GM23338 (cell line): ENCODE results near the gene CDC16. TPM values are rescaled to one million over a fixed set of nuclear protein-coding genes. Genes with fewer than 3 reads are reported as not detected.
"Not testable (repeated sequence)": the region's sequence is repeated elsewhere in the genome, so short reads cannot be mapped to it uniquely, and the experiment has no call there.

Source experiments
- ATAC-seq: fragments of 200-7000 bp; cut with Tn5 transposase; 3 replicates; pipeline ENCODE4 v1.9.1; 2020
- DNase-seq: peaks from one replicate; pipeline ENCODE4 v3.0.0-alpha.2; 2015; ENCODE audit warnings: low spot score
- H2AFZ ChIP-seq: fragments of 200-600 bp; sonication (generic); 2 replicates; pipeline ENCODE4 v1.8.0; 2016; ENCODE audit warnings: antibody characterized with exemption, mild to moderate bottlenecking, moderate library complexity
- H3F3A ChIP-seq: fragments of 200-600 bp; sonication (generic); replicated peaks from 2 replicates; pipeline ENCODE4 v1.8.0; 2017; ENCODE audit warnings: antibody characterized with exemption, mixed run types, low read depth
- H3K27ac ChIP-seq: fragments of 200-600 bp; sonication (generic); 2 replicates; pipeline ENCODE4 v1.6.1; 2016; ENCODE audit warnings: low read depth
- H3K27me3 ChIP-seq: fragments of 200-600 bp; sonication (generic); 2 replicates; pipeline ENCODE4 v1.8.0; 2016; ENCODE audit warnings: mild to moderate bottlenecking, mixed run types, moderate library complexity; ENCODE audit not compliant: insufficient read depth
- H3K36me3 ChIP-seq: fragments of 200-600 bp; sonication (generic); 2 replicates; pipeline ENCODE4 v1.8.0; 2016; ENCODE audit warnings: mild to moderate bottlenecking; ENCODE audit not compliant: insufficient read depth
- H3K4me1 ChIP-seq: fragments of 200-600 bp; sonication (generic); 2 replicates; pipeline ENCODE4 v1.8.0; 2016; ENCODE audit warnings: mild to moderate bottlenecking, moderate library complexity; ENCODE audit not compliant: insufficient read depth
- H3K4me2 ChIP-seq: fragments of 200-600 bp; sonication (generic); 2 replicates; pipeline ENCODE4 v1.7.1; 2017; ENCODE audit warnings: mixed run types
- H3K4me3 ChIP-seq: fragments of 200-600 bp; sonication (generic); 2 replicates; pipeline ENCODE4 v1.6.1; 2016; ENCODE audit warnings: mixed run types
- H3K79me2 ChIP-seq: fragments of 200-600 bp; sonication (generic); replicated peaks from 2 replicates; pipeline ENCODE4 v1.8.0; 2017; ENCODE audit warnings: mild to moderate bottlenecking; ENCODE audit not compliant: insufficient read depth
- H3K9me2 ChIP-seq: fragments of 200-600 bp; sonication (generic); 2 replicates; pipeline ENCODE4 v1.8.0; 2017; ENCODE audit not compliant: insufficient read depth
- H4K20me1 ChIP-seq: fragments of 200-600 bp; sonication (generic); replicated peaks from 2 replicates; pipeline ENCODE4 v1.8.0; 2017; ENCODE audit warnings: mild to moderate bottlenecking; ENCODE audit not compliant: insufficient read depth
- H3K27ac Mint-ChIP-seq: 2 replicates; pipeline ENCODE4 v1.8.0; 2020; ENCODE audit warnings: inconsistent platforms, mild to moderate bottlenecking, moderate library complexity, mixed read lengths
- H3K27me3 Mint-ChIP-seq: 3 replicates; pipeline ENCODE4 v1.8.0; 2022; ENCODE audit warnings: low read depth, mild to moderate bottlenecking, moderate library complexity, mixed read lengths, inconsistent platforms; ENCODE audit not compliant: insufficient read depth, poor library complexity
- H3K36me3 Mint-ChIP-seq: 3 replicates; pipeline ENCODE4 v1.8.0; 2021; ENCODE audit warnings: low read depth, mild to moderate bottlenecking, inconsistent platforms, moderate library complexity, mixed read lengths
- H3K4me1 Mint-ChIP-seq: 3 replicates; pipeline ENCODE4 v1.8.0; 2020; ENCODE audit warnings: mild to moderate bottlenecking, inconsistent platforms, mixed read lengths
- H3K4me3 Mint-ChIP-seq: 3 replicates; pipeline ENCODE4 v1.8.0; 2021; ENCODE audit warnings: moderate library complexity, mild to moderate bottlenecking, inconsistent platforms, mixed read lengths
- H3K9me3 Mint-ChIP-seq: 3 replicates; pipeline ENCODE4 v1.8.0; 2020; ENCODE audit warnings: moderate library complexity, mild to moderate bottlenecking, inconsistent platforms, mixed read lengths
- EZH2 ChIP-seq: fragments of 200-600 bp; sonication (generic); IDR thresholded peaks from one replicate; pipeline ENCODE4 v1.8.0; 2017; ENCODE audit warnings: antibody characterized with exemption, mild to moderate bottlenecking, low read depth; ENCODE audit not compliant: unreplicated experiment
- JUNB ChIP-seq: IDR thresholded peaks from one replicate; pipeline ENCODE4 v1.6.1; 2016; ENCODE audit warnings: antibody characterized with exemption; ENCODE audit not compliant: unreplicated experiment
- POLR2AphosphoS5 ChIP-seq: IDR thresholded peaks from 2 replicates; pipeline ENCODE4 v1.6.1; 2016; ENCODE audit warnings: antibody characterized with exemption, low read depth
- STAT1 ChIP-seq: IDR thresholded peaks from one replicate; pipeline ENCODE4 v1.6.1; 2016; ENCODE audit warnings: antibody characterized with exemption; ENCODE audit not compliant: unreplicated experiment
- ZNF114 ChIP-seq: fragments of 250-450 bp; sonication (Bioruptor Pico); IDR thresholded peaks from 2 replicates; pipeline ENCODE4 v1.5.0; 2020; ENCODE audit warnings: mild to moderate bottlenecking, moderate library complexity
- ZNF331 ChIP-seq: fragments of 250-450 bp; sonication (Bioruptor Pico); IDR thresholded peaks from 2 replicates; pipeline ENCODE4 v1.5.0; 2020; ENCODE audit warnings: low read depth, mild to moderate bottlenecking, moderate library complexity
- polyA plus RNA-seq: library from polyadenylated mRNA; unstranded; fragments of >200 nt; fragmentation: Nextera tagmentation; extraction: Ambion mirVana; gene quantifications from 2 replicates; pipeline ENCODE4 v1.2.1, GENCODE V29; 2016
- total RNA-seq: library from RNA; depleted of rRNA; stranded (reverse); fragments of >200 nt; shearing (Covaris generic); gene quantifications from 2 replicates; pipeline ENCODE4 v1.2.3, GENCODE V29; 2014
- TF ChIP-seq, protein P1 (sequence below): fragments of 250-450 bp; sonication (Bioruptor Pico); IDR thresholded peaks from 2 replicates; pipeline ENCODE4 v1.5.0; 2020; ENCODE audit warnings: mild to moderate bottlenecking, moderate library complexity

Gene CDC16
- total and polyA plus RNA-seq, 2 experiments from 2014 or later: 86.1 to 91.3 TPM

DNA sequence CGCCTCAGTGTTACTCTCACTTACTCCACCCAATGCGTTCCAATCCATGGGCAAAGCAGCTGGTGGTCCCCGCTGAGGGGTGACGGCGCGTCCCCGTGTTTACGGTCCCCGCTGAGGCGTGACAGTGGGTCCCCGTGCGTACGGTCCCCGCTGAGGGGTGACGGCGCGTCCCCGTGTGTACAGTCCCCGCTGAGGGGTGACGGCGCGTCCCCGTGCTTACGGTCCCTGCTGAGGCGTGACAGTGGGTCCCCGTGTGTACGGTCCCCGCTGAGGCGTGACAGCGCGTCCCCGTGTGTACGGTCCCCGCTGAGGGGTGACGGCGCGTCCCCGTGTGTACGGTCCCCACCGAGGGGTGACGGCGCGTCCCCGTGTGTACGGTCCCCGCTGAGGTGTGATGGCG is 36.1 kb upstream of the CDC16 start:
- H3K27me3 ChIP-seq: peaks cover 17% of the 10 kb centered on the region
- H3K4me1 Mint-ChIP-seq: peaks cover 21% of the 10 kb centered on the region
- H3K4me3 Mint-ChIP-seq: no peak overlapping the region
- ATAC-seq (no peak), DNase-seq (no peak)
- H2AFZ ChIP-seq: no peak overlapping the region
- H4K20me1 ChIP-seq: no peaks in the 10 kb centered on the region
- no peak overlapping the region for H3K27ac ChIP-seq
- TF ChIP-seq, protein P1, sequence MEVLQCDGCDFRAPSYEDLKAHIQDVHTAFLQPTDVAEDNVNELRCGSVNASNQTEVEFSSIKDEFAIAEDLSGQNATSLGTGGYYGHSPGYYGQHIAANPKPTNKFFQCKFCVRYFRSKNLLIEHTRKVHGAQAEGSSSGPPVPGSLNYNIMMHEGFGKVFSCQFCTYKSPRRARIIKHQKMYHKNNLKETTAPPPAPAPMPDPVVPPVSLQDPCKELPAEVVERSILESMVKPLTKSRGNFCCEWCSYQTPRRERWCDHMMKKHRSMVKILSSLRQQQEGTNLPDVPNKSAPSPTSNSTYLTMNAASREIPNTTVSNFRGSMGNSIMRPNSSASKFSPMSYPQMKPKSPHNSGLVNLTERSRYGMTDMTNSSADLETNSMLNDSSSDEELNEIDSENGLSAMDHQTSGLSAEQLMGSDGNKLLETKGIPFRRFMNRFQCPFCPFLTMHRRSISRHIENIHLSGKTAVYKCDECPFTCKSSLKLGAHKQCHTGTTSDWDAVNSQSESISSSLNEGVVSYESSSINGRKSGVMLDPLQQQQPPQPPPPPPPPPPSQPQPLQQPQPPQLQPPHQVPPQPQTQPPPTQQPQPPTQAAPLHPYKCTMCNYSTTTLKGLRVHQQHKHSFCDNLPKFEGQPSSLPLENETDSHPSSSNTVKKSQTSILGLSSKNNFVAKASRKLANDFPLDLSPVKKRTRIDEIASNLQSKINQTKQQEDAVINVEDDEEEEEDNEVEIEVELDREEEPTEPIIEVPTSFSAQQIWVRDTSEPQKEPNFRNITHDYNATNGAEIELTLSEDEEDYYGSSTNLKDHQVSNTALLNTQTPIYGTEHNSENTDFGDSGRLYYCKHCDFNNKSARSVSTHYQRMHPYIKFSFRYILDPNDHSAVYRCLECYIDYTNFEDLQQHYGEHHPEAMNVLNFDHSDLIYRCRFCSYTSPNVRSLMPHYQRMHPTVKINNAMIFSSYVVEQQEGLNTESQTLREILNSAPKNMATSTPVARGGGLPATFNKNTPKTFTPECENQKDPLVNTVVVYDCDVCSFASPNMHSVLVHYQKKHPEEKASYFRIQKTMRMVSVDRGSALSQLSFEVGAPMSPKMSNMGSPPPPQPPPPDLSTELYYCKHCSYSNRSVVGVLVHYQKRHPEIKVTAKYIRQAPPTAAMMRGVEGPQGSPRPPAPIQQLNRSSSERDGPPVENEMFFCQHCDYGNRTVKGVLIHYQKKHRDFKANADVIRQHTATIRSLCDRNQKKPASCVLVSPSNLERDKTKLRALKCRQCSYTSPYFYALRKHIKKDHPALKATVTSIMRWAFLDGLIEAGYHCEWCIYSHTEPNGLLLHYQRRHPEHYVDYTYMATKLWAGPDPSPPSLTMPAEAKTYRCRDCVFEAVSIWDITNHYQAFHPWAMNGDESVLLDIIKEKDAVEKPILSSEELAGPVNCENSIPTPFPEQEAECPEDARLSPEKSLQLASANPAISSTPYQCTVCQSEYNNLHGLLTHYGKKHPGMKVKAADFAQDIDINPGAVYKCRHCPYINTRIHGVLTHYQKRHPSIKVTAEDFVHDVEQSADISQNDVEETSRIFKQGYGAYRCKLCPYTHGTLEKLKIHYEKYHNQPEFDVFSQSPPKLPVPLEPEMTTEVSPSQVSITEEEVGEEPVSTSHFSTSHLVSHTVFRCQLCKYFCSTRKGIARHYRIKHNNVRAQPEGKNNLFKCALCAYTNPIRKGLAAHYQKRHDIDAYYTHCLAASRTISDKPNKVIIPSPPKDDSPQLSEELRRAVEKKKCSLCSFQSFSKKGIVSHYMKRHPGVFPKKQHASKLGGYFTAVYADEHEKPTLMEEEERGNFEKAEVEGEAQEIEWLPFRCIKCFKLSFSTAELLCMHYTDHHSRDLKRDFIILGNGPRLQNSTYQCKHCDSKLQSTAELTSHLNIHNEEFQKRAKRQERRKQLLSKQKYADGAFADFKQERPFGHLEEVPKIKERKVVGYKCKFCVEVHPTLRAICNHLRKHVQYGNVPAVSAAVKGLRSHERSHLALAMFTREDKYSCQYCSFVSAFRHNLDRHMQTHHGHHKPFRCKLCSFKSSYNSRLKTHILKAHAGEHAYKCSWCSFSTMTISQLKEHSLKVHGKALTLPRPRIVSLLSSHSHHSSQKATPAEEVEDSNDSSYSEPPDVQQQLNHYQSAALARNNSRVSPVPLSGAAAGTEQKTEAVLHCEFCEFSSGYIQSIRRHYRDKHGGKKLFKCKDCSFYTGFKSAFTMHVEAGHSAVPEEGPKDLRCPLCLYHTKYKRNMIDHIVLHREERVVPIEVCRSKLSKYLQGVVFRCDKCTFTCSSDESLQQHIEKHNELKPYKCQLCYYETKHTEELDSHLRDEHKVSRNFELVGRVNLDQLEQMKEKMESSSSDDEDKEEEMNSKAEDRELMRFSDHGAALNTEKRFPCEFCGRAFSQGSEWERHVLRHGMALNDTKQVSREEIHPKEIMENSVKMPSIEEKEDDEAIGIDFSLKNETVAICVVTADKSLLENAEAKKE (CRISPR knock-in tag): no peak
- TF ChIP-seq ZNF114 (CRISPR knock-in tag) (no peak), ZNF331 (CRISPR knock-in tag) (no peak), JUNB (no peak), POLR2AphosphoS5 (no peak), EZH2 (no peak), STAT1 (no peak)
- H3K9me3 Mint-ChIP-seq: no peaks in the 10 kb centered on the region
- peaks cover 14% of the 10 kb centered on the region for H3K27me3 Mint-ChIP-seq
- H3K4me1 ChIP-seq: peaks cover 20% of the 10 kb centered on the region
- H3K9me2 ChIP-seq: no peaks in the 10 kb centered on the region
- no peaks in the 10 kb centered on the region for H3K36me3 ChIP-seq
- no peak overlapping the region for H3K4me2 ChIP-seq
- H3K27ac Mint-ChIP-seq: no peak overlapping the region
- 0 out of 2 replicates have a peak, but pooled peaks cover 8% of the 10 kb centered on the region for H3F3A ChIP-seq
- no peaks in the 10 kb centered on the region for H3K79me2 ChIP-seq
- no peaks in the 10 kb centered on the region for H3K36me3 Mint-ChIP-seq
- H3K4me3 ChIP-seq: no peak overlapping the region

DNA sequence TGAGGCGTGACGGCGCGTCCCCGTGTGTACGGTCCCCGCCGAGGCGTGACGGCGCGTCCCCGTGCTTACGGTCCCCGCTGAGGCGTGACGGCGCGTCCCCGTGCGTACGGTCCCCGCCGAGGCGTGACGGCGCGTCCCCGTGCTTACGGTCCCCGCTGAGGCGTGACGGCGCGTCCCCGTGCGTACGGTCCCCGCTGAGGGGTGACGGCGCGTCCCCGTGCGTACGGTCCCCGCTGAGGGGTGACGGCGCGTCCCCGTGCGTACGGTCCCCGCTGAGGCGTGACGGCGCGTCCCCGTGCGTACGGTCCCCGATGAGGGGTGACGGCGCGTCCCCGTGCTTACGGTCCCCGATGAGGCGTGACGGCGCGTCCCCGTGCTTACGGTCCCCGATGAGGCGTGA is 35.2 kb upstream of the CDC16 start:
- not testable (repeated sequence) for H3K4me3 Mint-ChIP-seq, H4K20me1 ChIP-seq, H3K9me2 ChIP-seq, ATAC-seq, H3K27ac ChIP-seq, DNase-seq, H3K36me3 ChIP-seq, H3F3A ChIP-seq, H2AFZ ChIP-seq, H3K79me2 ChIP-seq, H3K9me3 Mint-ChIP-seq, H3K36me3 Mint-ChIP-seq, H3K27ac Mint-ChIP-seq
- peak overlapping the region; percentile 80; the same call in 1 of the 2 replicates for H3K4me2 ChIP-seq
- peaks cover 17% of the 10 kb centered on the region for H3K27me3 ChIP-seq
- peaks cover 20% of the 10 kb centered on the region for H3K4me1 ChIP-seq
- Mint-ChIP-seq H3K27me3 (peaks cover 14% of the 10 kb centered on the region), H3K4me1 (peaks cover 21% of the 10 kb centered on the region)
- H3K4me3 ChIP-seq: peak overlapping the region; percentile 50
